Measurements from ENCODE around the gene C5orf22.

DNA sequence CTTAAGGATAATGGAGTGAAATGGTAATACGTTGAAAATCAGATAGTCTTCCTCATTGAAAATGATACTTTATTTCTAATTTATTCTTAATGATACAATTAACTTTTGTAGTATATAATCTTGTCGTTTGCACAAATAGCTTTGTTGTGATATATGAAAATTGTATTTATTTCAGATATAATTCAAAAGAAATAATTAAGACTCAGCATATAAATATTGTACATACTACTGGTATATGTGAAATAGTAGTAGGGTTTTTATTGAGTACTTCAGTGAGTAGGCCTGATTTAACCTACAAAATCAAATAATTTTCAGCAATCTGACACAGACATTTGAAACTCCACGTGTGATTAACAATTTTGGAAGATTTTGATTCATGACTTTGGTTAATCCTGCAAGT, 4.8 kb downstream of the C5orf22 start:
- TF ChIP-seq CTCF (conservative IDR thresholded peaks at IDR 0.05; ENCODE audit: low read depth, low read length) = no peak
- no peak for TF ChIP-seq EZH2 (IDR thresholded peaks at IDR 0.05; ENCODE audit: borderline replicate concordance, low read depth, low read length, poor library complexity, severe bottlenecking)

Measured in A673 (cell line).